Effector memory CD4-positive, alpha-beta T cell (primary cell): ENCODE results near the gene JAK3.
A peak's percentile ranks its signal among the peaks of the same experiment; 100 is the strongest.

Source experiments
- DNase-seq, 3 donors: peaks; one replicate each; pipeline ENCODE4 v3.0.0-alpha.2; 2020
- H3K27ac ChIP-seq: 2 replicates; pipeline ENCODE4 v1.7.0; 2013; ENCODE audit warnings: mild to moderate bottlenecking, low read length, moderate library complexity; ENCODE audit not compliant: insufficient read depth, poor library complexity, severe bottlenecking
- H3K27me3 ChIP-seq: replicated peaks from 2 replicates; pipeline ENCODE4 v1.7.0; 2013; ENCODE audit warnings: mild to moderate bottlenecking, low read length; ENCODE audit not compliant: insufficient read depth, control insufficient read depth, poor library complexity, severe bottlenecking
- H3K36me3 ChIP-seq: 2 replicates; pipeline ENCODE4 v1.7.0; 2013; ENCODE audit warnings: mild to moderate bottlenecking, low read length, moderate library complexity; ENCODE audit not compliant: control insufficient read depth, insufficient read depth
- H3K4me1 ChIP-seq: 2 replicates; pipeline ENCODE4 v1.7.0; 2013; ENCODE audit warnings: low read length, mild to moderate bottlenecking; ENCODE audit not compliant: control insufficient read depth, insufficient read depth, poor library complexity, severe bottlenecking
- H3K4me3 ChIP-seq: 2 replicates; pipeline ENCODE4 v1.7.0; 2013; ENCODE audit warnings: low read length, low read depth, mild to moderate bottlenecking; ENCODE audit not compliant: insufficient read depth, poor library complexity, severe bottlenecking
- H3K9me3 ChIP-seq: 2 replicates; pipeline ENCODE4 v1.7.0; 2013; ENCODE audit warnings: mild to moderate bottlenecking, low read length, moderate library complexity; ENCODE audit not compliant: control insufficient read depth

Gene JAK3

GRCh38 chr19:17840019-17840418 lies 7.8 kb downstream of the JAK3 start:
- peaks cover 18% of the 10 kb centered on the region for H3K4me1 ChIP-seq
- no peak overlapping the region for H3K4me3 ChIP-seq
- no peaks in the 10 kb centered on the region for H3K9me3 ChIP-seq
- no peaks in the 10 kb centered on the region for H3K27me3 ChIP-seq
- DNase-seq, result no peak
- no peak overlapping the region for H3K27ac ChIP-seq
- peaks cover 87% of the 10 kb centered on the region for H3K36me3 ChIP-seq

- H3K9me3 ChIP-seq, result no peaks in the 10 kb centered on the region
- DNase-seq, result no peak
- peaks cover 88% of the 10 kb centered on the region for H3K36me3 ChIP-seq
- H3K4me1 ChIP-seq, result no peaks in the 10 kb centered on the region
- no peak overlapping the region for H3K27ac ChIP-seq
- no peak overlapping the region for H3K4me3 ChIP-seq
- no peaks in the 10 kb centered on the region for H3K27me3 ChIP-seq
These were observed 9.8 kb downstream of the JAK3 start for GRCh38 chr19:17837972-17838371.

GRCh38 chr19:17836530-17836929 lies 11.3 kb downstream of the JAK3 start:
- H3K4me3 ChIP-seq, result no peak overlapping the region
- H3K27ac ChIP-seq, result no peak overlapping the region
- no peaks in the 10 kb centered on the region for H3K9me3 ChIP-seq
- peaks cover 89% of the 10 kb centered on the region for H3K36me3 ChIP-seq
- DNase-seq, result no peak
- H3K4me1 ChIP-seq, result no peaks in the 10 kb centered on the region
- no peaks in the 10 kb centered on the region for H3K27me3 ChIP-seq

GRCh38 chr19:17835182-17836006 lies 12.4 kb downstream of the JAK3 start:
- H3K4me1 ChIP-seq, result no peaks in the 10 kb centered on the region
- H3K4me3 ChIP-seq, result no peak overlapping the region
- no peaks in the 10 kb centered on the region for H3K27me3 ChIP-seq
- H3K9me3 ChIP-seq, result no peaks in the 10 kb centered on the region
- DNase-seq, result no peak
- peaks cover 90% of the 10 kb centered on the region for H3K36me3 ChIP-seq
- no peak overlapping the region for H3K27ac ChIP-seq

GRCh38 chr19:17834350-17835181 lies 13.2 kb downstream of the JAK3 start:
- H3K36me3 ChIP-seq, result peaks cover 89% of the 10 kb centered on the region
- DNase-seq, result no peak
- no peaks in the 10 kb centered on the region for H3K9me3 ChIP-seq
- H3K27me3 ChIP-seq, result no peaks in the 10 kb centered on the region
- no peak overlapping the region for H3K4me3 ChIP-seq
- H3K27ac ChIP-seq, result no peak overlapping the region
- no peaks in the 10 kb centered on the region for H3K4me1 ChIP-seq

GRCh38 chr19:17832443-17833208 lies 15.2 kb downstream of the JAK3 start:
- no peak overlapping the region for H3K4me3 ChIP-seq
- H3K9me3 ChIP-seq, result no peaks in the 10 kb centered on the region
- no peaks in the 10 kb centered on the region for H3K27me3 ChIP-seq
- peaks cover 81% of the 10 kb centered on the region for H3K36me3 ChIP-seq
- no peak for DNase-seq
- H3K27ac ChIP-seq, result no peak overlapping the region
- H3K4me1 ChIP-seq, result no peaks in the 10 kb centered on the region

- no peaks in the 10 kb centered on the region for H3K27me3 ChIP-seq
- no peak for DNase-seq
- no peaks in the 10 kb centered on the region for H3K4me1 ChIP-seq
- no peak overlapping the region for H3K27ac ChIP-seq
- H3K36me3 ChIP-seq, result peaks cover 75% of the 10 kb centered on the region
- H3K4me3 ChIP-seq, result no peak overlapping the region
- no peaks in the 10 kb centered on the region for H3K9me3 ChIP-seq
These were observed 16.3 kb downstream of the JAK3 start for GRCh38 chr19:17831419-17831888.

GRCh38 chr19:17830567-17831418 lies 17.0 kb downstream of the JAK3 start:
- Histone ChIP-seq H3K36me3 (peaks cover 71% of the 10 kb centered on the region), H3K4me1 (no peaks in the 10 kb centered on the region), H3K4me3 (no peak overlapping the region), H3K9me3 (no peaks in the 10 kb centered on the region), H3K27ac (no peak overlapping the region), H3K27me3 (no peaks in the 10 kb centered on the region)
- DNase-seq, result peak; percentile 9 to 42 (median 24)

- Histone ChIP-seq H3K9me3 (no peaks in the 10 kb centered on the region), H3K36me3 (peaks cover 63% of the 10 kb centered on the region), H3K27me3 (no peaks in the 10 kb centered on the region), H3K4me3 (no peak overlapping the region), H3K4me1 (no peaks in the 10 kb centered on the region), H3K27ac (no peak overlapping the region)
- DNase-seq, result no peak
These were observed 17.8 kb downstream of the JAK3 start for GRCh38 chr19:17829855-17830566.
